Esophagus mucosa (tissue), 1 donor: Measurements from ENCODE around the gene ZNF669. TPM values are rescaled to one million over a fixed set of nuclear protein-coding genes. Genes with fewer than 3 reads are reported as not detected.

Source experiments
- ATAC-seq: fragments of 200-7000 bp; cut with Tn5 transposase; one replicate; pipeline ENCODE4 v1.9.1; 2020
- total RNA-seq: library from RNA; stranded (reverse); gene quantifications from one replicate; pipeline ENCODE4 v1.2.4, GENCODE V29; 2023
- donor health status: DM: yes; HTN: yes; CAD: no.

ZNF669 gene
- total RNA-seq, 1 donor from 2014 or later, result 2.6 TPM

- no peak for ATAC-seq
These were observed 48.1 kb downstream of the ZNF669 start for GRCh38 chr1:247056071-247056470.

- no peak for ATAC-seq
These were observed 49.2 kb downstream of the ZNF669 start for GRCh38 chr1:247054992-247055415.

Other genes with a start within 250 kb of the ZNF669 start
- 15.8 TPM for gene AHCTF1, start 172.4 kb downstream of the ZNF669 start, total RNA-seq
- gene ZNF695, start 96.3 kb downstream of the ZNF669 start, total RNA-seq, result 1.6 TPM
- gene ZNF670, start 25.5 kb downstream of the ZNF669 start, total RNA-seq, result 1.4 TPM
- gene ZNF124, start 67.7 kb upstream of the ZNF669 start, total RNA-seq, result 7.5 TPM
- gene VN1R5, start 151.7 kb upstream of the ZNF669 start, total RNA-seq, result not detected
- 6.8 TPM for gene ZNF496, start 227.5 kb upstream of the ZNF669 start, total RNA-seq